Stimulated activated naive CD8-positive, alpha-beta T cell treated with anti-CD3 and anti-CD28 coated beads, Interleukin-15, Interleukin-2, amounts not matched to agents 100 U/mL and 50 U/mL, for 24 hours (primary cell): ENCODE measurements around the gene SLC4A5.
"Not testable (repeated sequence)": the region's sequence is repeated elsewhere in the genome, so short reads cannot be mapped to it uniquely, and the experiment has no call there.

Experiments used
- ATAC-seq: fragments of 150-1000 bp; cut with Tn5 transposase; one replicate; pipeline ENCODE4 v1.10.0; 2021
- DNase-seq: peaks from one replicate; pipeline ENCODE4 v3.0.0; 2021

Gene SLC4A5

DNA sequence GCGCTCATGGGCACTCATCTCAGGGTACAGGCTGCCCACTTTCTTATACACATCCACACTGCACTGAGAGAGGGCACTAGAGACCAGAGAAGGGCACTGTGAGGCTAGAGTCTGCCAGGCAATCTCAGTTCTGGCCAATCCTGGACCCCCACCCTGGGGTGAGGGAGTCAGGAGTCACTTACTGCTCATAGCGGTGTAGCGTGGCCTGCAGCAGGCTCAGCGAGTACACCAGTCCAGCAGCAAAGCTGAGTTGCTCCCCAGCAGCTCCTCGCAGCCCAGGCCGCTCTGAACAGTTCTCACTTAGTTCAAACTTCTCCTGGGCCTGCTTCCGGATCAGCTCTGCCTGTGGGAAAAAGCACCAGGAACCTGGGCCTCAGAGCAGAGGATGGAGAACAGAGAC lies 24.6 kb upstream of the SLC4A5 start:
- no peak for DNase-seq
- no peak for ATAC-seq

DNA sequence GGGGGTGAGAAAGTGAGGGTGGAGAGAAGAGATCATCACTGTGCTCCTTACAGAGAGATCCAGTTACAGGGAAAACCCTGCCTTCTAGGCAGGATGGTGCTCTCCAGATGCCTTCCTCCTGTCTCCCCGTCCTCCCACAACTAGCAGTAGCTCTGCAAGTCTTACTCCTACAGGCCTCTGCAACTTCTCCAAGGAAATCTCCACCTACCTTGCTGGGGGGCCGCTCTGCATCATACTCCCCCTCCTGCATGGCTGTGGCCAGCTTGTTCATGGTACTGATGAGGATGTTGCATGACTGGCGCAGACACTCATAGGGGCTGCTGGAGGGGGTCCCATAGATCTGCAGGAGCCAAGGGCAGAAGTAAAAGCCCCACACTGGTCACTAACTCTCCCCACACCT lies 22.8 kb upstream of the SLC4A5 start:
- ATAC-seq (no peak), DNase-seq (no peak)

DNA sequence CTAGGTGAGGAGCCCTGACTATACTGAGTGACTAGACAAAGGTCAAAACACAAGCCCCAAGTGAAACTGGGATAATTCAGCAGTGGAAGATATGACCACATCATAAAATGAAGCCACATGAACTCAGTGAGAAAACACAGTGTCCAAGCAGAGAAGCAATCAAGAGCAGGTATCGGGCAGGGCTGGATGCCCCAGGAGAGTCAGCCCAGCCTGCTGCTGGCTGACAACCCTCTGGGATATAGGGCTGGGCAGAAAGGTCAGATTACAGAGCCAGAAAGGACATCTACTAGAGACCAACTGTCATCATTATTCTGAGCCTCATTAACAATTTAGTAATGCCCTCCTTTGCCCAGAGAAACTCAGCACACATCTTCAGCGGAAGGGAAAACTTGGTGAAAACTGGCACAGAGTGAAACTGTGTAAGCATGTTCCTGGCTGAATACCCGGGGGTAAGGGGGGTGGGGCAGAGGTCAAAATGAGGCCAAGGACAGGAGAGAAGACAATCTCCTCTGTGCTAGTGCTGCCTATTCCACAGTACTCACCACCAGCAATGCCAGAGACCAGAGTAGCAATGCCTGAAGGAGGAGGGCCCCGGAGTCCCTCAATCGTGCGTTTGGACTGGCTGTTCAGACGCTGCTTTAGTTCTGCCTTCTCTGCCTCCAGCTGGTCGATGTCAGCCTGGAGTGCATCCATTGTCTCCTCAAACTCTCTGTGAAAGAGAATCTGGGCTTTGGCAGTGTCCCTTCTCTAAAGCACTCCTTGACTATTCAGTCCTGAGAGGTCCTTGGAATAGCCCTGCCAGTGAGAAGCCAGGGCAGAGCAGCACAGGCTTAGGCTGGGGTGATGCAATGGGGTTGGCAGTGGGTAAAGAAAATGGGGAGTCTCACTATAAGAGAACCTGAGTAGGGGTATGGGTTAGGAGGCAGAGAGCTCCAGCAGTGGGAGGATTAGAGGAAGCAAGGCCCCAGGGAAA lies 21.6 kb upstream of the SLC4A5 start:
- peak; percentile 45 for ATAC-seq

DNA sequence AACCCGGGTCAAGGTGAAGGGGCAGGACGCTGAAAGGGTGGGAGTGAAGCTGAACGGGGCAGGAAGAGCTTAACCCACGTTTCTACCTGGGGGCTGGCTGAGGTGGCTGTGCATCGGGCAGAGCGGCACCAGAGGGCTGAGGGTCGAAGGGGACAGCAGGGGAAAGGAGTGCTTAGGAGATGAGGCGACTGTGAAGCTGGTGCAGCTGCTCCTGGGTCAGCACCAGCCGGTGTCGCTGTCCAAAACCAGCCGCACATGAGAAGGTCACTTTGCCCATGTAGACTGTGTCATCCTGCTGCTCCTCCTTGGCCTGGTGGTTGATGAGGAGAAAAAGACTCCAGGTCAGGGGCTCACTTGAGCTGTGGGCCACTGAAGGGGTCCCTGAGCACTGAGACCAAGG lies 18.1 kb upstream of the SLC4A5 start:
- ATAC-seq, result no peak
- DNase-seq, result no peak

More for the DNA sequence above, 21.6 kb upstream of the SLC4A5 start:
- no peak for DNase-seq

DNA sequence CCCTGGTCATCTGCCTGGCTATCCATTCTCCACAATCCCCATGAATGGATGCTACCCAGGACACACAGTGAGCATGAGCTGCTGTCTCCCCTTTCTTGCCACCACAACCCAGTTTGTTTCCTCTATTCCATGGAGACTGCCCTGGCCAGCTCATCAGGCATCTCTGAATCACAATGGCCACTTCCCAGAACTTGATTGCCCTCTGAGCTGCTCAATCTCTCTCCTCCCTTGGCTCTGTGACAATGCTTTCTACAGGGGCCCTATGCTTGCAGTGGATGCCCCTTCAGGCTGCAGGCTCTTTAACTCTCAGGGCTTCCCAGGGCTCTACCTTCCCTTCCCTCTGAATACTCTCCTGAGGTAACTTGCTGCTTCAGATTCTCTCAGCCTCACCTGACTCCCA lies 14.4 kb upstream of the SLC4A5 start:
- ATAC-seq (no peak), DNase-seq (no peak)

DNA sequence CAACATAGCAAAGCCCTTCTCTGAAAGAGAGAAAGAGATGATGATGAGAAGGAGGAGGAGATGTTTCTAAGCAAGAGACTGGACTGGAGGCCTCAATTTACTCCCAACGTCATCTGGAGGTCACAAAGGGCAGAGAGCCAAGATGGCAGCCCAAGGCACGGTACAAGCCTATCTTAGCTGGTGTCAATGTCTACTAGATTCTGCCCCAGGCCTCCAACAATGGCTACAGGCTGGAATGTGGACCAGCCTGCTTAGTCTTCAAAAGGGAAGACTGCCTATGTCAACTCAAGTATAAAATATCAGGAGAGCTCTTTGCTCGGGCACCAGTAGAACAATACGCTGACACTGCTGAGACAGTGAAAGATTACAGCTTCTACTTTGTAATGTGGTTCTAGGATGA lies 6.7 kb upstream of the SLC4A5 start:
- DNase-seq (no peak), ATAC-seq (no peak)

DNA sequence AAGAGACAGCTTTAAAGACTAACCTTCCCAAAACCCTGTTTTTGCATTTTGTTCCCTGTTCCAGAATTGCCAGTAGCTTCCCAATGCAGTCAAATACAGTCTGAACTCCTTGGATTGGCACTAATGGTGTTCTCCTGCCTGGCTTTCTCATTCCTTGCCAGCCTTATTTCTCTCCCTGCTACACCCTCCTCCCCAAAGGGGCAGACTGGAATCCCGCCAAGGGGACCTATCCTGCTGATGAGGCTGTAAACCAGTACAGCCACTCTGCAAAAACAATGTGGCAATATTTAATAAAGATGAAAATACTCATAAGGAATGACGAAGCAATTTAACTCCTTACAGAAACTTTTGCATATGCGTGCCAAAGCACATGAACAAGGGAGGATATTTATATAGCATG lies 4.5 kb upstream of the SLC4A5 start:
- DNase-seq (no peak), ATAC-seq (no peak)

DNA sequence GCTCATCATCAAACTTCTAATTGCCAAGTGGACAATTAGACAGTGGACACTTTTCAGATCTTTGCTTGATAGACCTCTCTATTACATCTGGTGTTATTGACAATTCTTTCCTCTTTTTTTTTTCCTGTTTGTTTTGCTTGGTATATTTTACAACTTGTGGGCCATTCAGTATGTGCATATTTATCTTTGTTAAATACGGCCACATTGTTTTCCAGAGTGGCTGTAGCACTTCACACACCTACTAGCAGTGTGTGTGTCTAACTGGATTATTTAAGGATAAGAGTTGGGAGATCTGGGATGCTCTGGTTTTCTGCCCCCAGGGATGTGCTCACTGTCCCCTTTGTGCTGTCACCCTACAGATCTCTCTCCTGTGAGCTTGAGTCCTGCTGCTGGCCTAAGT lies 4.1 kb upstream of the SLC4A5 start:
- DNase-seq (no peak), ATAC-seq (no peak)

DNA sequence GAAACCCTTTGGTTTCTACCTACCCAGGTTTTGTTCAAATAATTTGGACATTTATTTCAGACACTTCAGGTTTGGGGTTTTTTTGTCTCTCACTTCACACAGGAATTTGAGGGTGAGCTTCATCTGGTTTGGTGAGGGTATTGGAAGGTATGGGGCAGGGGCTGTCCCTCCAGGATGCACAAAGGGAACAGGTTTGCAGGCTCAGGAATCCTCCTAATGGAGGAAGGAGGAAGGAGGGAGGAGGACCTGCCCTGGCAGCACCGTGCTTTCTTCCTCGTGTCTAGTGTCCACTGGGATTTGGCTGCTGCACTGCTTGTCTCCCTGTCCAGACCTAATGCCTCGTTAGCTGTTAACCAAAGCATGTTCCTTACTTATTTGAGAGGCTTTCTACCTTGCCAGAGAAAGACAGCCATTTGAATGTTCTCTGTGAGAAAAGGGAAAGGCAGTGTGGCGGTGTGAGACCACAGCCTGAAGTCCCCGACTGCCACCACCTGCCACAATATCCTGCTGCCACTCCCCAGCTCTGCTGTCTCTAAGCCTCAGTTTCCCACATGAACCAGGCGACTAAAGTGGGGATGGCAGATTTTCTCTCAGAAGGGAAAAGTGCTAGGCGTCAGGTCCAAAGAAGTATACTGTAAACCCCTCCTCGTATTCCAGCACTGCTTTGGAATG lies 2.2 kb upstream of the SLC4A5 start:
- no peak for ATAC-seq
- DNase-seq, result no peak

DNA sequence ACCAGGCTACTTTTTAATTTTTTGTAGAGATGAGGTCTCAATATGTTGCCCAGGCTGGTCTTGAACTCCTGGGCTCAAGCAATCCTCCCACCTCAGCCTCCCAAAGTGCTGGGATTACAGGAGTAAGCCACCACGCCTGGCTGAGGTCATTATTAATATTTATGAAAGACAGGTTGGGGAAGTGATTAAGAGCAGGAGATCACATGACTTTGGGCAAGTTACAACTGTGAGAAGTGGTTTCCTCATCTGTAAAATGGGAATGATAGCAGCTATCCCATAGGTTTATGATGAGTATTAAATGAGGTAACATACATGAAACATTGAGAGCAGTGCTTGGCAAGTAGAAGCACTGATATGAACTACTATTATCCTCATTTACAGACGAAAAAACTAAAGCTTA lies 7.0 kb downstream of the SLC4A5 start:
- not testable (repeated sequence) for DNase-seq, ATAC-seq

DNA sequence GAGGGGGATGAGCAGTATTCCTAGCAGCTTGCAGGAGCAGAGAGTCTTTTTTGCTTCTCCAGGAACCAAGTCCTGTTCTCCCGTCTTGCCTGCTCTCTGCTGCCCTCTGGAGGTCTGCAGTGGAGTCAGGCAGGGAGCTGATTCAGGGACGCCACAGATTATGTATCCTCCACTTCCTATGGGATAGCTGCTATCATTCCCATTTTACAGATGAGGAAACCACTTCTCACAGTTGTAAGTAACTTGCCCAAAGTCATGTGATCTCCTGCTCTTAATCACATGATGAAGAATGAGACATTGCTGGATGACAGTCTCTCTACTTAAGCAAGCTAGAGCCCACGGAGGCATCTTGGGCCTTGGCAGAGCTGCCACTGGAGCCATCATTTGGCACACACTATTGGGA lies 8.3 kb downstream of the SLC4A5 start:
- ATAC-seq (peak; percentile 73), DNase-seq (peak; percentile 82)

DNA sequence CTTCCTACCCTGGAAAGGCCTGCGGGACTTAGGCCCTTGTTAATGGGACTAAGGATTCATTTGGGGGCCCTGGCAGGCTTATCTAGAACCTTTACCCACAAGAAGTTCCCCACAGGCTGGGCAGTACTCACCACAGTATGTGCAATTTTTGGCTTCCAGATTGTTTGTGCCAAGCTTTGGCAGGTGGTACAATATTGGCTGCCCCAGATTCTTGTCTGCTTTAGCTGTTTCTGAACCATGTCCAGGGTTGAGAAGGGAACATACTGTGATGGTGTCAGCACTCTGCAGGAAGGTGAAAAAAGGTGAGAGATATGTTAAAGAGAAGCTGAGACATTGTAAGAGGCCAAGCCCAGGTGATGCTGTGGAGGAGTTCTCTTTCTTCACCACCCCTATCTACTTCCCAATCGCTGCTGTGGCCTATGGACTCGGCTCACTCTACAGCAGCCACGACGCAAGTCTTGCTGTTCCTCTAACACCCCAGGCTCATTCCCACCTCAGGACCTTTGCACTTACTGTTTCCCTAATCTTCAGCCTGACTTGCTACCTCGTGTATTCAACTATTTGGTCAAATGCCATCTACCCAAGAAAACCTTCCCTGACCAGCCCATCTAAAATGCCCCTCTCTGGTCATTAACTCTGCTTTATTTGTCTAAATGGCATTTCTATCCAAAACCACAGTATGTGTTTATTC lies 9.2 kb downstream of the SLC4A5 start:
- no peak for DNase-seq
- ATAC-seq, result no peak

DNA sequence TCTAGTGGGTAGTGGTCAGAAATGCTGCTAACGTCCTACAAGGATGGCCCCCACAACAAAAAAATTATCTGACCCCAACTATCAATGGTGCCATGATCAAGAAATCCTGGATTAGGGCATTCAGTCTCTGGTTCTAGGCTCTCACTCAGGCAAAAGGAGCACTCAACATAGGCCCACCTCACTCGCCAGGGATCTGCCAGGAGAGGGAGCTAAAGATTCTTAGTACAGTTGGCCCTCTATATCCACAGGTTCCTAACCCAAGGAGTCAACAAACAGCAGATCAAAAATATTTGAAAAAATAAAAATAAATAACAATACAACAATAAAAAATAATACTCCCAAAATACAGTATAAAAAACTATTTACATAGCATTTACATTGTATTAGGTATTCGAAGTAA lies 10.0 kb downstream of the SLC4A5 start:
- no peak for ATAC-seq

DNA sequence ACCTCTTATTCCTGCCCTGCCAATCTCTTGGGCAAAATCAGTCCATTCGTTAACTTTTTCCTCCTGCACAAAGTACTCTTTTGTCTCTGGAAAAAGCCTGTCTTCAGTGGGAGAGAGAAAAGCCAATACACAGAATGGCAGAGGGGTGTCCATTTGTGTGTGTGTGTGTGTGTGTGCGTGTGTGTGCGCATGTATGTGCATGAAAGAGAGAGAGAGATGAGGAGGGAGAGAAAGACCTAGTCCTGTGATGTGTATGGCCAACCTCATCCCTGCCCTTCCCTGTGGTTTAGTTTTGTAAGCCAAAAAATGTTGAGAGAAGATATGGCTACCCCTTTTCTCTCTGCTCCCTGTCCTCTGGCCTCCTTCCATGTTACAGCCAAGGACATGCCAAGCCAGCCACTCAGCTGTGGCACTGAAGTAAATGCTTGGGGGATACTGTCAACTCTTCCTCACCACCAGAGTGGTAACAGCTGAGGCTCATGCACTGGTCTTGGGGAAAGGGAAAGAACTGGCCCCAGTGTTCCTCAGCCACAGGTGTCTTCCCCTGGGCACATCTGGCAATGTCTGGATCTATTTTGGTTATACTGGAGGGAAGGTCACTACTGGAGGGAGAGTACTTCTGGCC lies 10.6 kb downstream of the SLC4A5 start:
- no peak for ATAC-seq

More for the DNA sequence above, 10.0 kb downstream of the SLC4A5 start:
- no peak for DNase-seq

DNA sequence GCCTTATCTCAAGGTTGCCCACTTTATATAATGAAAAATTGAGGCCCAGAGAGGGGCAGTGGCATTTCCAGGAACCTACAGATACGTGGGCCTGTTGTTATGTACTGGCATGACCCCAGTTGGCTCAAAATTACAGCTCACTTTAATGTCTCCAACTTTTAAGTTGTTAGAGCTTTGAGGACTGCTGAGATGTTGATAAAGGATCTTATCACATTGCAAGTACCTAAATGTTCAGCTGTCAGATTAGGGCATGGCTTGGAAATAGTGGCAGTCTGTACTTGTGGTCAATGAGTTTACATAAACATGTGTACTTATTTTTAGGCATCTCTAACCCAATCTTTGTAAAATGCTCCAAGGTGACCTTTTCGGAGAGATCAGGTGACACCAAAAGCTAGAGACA lies 14.6 kb downstream of the SLC4A5 start:
- ATAC-seq (no peak), DNase-seq (no peak)

More for the DNA sequence above, 10.6 kb downstream of the SLC4A5 start:
- DNase-seq, result no peak

DNA sequence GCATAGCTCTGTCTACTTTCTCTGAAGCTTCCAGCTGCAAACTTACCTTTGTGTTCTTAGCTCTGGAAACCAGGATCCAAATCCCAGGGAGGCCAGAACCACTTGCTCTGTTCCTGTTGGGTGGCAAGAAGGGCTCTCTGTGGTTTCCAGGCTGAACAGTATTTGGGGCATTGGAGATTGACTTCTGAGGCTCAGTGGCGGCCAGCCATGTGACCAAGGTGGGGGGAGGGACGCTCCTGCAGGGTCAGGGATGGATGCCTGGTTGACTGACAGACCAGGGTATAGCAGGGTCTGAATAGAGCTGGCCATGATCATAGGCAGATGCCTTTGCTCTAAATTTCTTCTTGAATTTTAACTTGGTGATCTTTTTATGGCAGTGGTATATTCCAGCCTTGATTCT lies 15.1 kb downstream of the SLC4A5 start:
- no peak for ATAC-seq
- no peak for DNase-seq

DNA sequence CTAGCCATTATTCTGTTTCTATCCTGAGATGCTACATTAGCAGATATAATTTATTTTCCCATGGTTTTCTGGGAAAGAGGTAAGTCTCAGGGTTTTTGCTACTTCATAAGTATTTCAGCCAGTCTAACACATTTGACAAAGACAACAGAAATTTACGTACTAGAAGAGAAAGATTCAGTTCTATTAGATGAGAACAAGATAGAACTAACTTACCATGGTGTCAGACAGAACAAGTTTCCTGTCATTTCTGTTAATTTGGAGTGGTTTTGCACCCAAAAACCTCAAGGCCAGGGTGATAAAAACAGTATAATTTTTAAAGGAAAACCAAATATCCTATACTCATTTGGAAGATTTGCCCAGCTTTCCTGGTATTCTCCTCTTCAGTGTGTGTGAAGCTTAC lies 15.6 kb downstream of the SLC4A5 start:
- DNase-seq (no peak), ATAC-seq (no peak)

DNA sequence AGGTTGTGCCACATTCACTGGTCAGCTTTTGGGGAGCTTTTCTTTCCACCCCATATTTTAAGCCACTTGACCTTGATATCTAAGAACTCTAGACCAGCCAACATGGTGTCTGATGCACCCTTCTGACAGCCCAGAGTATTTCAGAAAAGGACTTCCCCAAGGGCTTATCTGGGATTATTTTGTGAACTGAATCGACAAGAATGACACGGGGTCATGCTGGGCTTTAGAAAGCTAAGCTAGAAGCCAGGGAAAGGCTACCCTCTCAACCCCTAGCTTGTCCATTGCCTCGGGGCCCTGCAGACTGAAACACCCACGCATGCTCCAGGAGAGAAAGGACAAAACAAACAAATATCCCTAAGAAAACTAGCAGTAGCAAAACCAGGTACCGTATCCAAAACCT lies 16.0 kb downstream of the SLC4A5 start:
- ATAC-seq, result no peak
- DNase-seq, result no peak

DNA sequence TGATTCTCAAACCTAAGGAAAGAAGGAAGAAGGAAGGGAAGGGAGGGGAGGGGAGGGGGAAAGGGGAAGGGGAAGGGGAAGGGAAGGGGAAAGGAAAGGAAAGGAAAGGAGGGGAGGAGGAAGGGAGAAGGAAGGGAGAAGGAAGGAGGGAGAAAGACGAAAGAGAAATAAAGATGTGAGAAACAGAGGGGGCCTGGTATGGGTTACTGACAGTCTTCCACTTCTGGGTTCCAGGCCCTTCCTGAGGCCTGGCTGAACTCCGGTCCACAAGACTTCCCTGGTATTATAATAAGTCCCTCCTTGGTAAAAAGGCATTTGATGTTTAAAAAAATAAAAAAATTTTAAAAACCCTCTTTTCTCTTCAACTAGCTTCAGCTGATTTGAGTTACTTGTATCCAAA lies 17.4 kb downstream of the SLC4A5 start:
- no peak for DNase-seq
- no peak for ATAC-seq

DNA sequence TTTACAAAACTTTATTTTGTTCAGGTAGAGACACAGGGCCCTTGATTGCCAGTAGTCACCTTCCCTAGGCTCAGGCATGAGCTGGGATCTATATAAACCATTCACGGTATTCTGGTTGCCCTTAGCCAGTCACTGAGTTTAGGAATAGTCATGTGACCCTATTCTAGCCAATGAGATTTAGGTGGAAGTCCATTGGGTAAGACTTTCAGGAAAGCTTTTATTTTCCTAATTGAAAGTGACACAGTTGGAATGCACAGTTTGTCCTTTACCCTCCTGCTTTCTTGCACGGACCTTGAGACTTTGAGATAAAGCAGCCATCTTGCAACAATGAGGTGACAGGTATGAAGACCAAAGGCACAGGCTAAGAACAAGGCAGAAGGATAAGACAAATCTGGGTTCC lies 21.5 kb downstream of the SLC4A5 start:
- no peak for DNase-seq
- no peak for ATAC-seq

DNA sequence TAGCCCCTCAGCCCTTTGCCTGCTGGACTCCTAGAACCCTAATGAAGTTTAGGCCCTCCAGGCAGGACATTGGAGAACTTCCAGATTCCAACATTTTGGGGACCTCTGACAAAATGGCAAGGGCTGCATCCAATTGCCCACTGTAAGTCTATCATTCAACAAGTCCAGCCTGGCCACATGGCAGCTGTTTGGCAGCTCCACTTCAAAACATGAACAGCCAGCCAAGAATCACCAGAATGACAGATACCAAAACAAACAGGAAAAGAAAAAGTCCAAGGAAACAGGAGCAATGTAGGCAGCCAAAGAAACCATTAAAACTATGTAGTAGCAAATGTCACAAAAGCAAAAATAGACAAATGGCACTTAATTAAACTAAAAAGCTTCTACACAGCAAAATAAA lies 25.5 kb downstream of the SLC4A5 start:
- ATAC-seq (no peak), DNase-seq (no peak)

DNA sequence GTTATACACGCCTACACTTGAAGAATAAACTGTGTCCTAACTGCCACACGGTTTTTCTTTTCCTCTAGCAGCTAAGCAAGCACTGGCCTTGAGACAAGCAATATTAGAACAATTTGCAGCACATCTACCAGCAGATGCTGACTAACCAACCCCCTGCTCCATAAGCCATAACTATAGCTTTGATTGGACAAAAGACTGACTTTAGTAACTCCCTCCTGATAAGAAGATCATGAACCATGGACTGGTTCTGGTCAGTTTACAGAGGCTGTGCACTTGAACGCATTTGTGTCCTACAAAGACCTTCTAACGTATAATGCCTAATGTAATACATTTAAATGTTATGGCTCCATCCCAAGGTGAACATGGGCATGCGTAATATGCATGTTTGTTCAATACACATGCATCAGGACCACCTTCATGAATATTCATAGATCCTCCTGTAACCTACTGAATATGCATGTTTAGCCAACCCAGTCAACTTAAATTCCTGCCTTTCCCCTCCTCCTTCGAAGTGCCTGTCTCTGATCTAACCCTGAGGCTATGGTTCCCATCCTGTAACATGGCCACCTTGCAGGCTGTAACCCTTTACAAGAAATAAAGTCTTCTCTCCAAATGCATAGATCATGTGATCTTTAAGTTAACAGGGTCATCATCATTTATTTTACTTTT lies 26.5 kb downstream of the SLC4A5 start:
- DNase-seq (no peak), ATAC-seq (no peak)
